Right ventricle myocardium inferior (tissue), 1 donor: ENCODE data around the gene ALG2. TPM values are rescaled to one million over a fixed set of nuclear protein-coding genes. Genes with fewer than 3 reads are reported as not detected.

Experiments
- total RNA-seq: library from RNA; stranded (reverse); fragmentation: NEBNext Ultra II Directional; extraction: Animal tissue kit (Norgen Biotek cat#: 25700); gene quantifications from one replicate; pipeline ENCODE4 v1.2.1, GENCODE V29; 2021
- donor health status: DM: no; HTN: yes; CAD: no; lungs with severe emphysema.

The ALG2 gene
- total RNA-seq, 1 donor from 2014 or later: 13.7 TPM

Other genes starting within 250 kb of the ALG2 start
- gene TGFBR1, start 116.8 kb downstream of the ALG2 start, total RNA-seq: 14.8 TPM
- 49.6 TPM for gene SEC61B, start 340 bp upstream of the ALG2 start, total RNA-seq